Measurements from ENCODE around the gene SNED1. TPM values are rescaled to one million over a fixed set of nuclear protein-coding genes. Genes with fewer than 3 reads are reported as not detected.
A peak's percentile ranks its signal among the peaks of the same experiment; 100 is the strongest.

The SNED1 gene
- total and polyA plus RNA-seq, 9 donors: 16.7 to 69.5 (median 38.9) TPM

- peak in 1 of 5 donors; percentile 10 for DNase-seq
- Histone ChIP-seq H3K27ac (no peak overlapping the region), H3K9me3 (no peaks in the 10 kb centered on the region), H3K4me3 (no peak overlapping the region), H3K27me3 (no peaks in the 10 kb centered on the region), H3K36me3 (no peaks in the 10 kb centered on the region), H3K4me1 (ENCODE audit: insufficient read depth) (no peaks in the 10 kb centered on the region)
- 85 to 91% (median 88%) methylated on average over 13 of the region's 13 CpGs for WGBS, 3 donors
- intact Hi-C loops (cut with DNase I): no loop called here
- TF ChIP-seq EP300 (IDR thresholded peaks at IDR 0.05): no peak
- no peak for TF ChIP-seq POLR2A (IDR thresholded peaks at IDR 0.05)
- no peak for TF ChIP-seq CTCF (IDR thresholded peaks at IDR 0.05)
Observed at GRCh38 chr2:241125626-241126025, 127.2 kb downstream of the SNED1 start.

- DNase-seq: peak in 1 of 5 donors; percentile 28
- 84 to 90% (median 86%) methylated on average over 21 of the region's 21 CpGs for WGBS, 3 donors
- TF ChIP-seq EP300 (IDR thresholded peaks at IDR 0.05) (no peak), POLR2A (IDR thresholded peaks at IDR 0.05) (no peak), CTCF (IDR thresholded peaks at IDR 0.05) (no peak)
- H3K27ac ChIP-seq: no peak overlapping the region
- no peaks in the 10 kb centered on the region for H3K36me3 ChIP-seq
- H3K27me3 ChIP-seq: no peaks in the 10 kb centered on the region
- intact Hi-C loops (cut with DNase I): no loop called here
- H3K9me3 ChIP-seq: no peaks in the 10 kb centered on the region
- H3K4me3 ChIP-seq: no peak overlapping the region
- H3K4me1 ChIP-seq (ENCODE audit: insufficient read depth): no peaks in the 10 kb centered on the region
Observed at GRCh38 chr2:241126201-241126611, 127.8 kb downstream of the SNED1 start.

- intact Hi-C loops (cut with DNase I): no loop called here
- Histone ChIP-seq H3K4me1 (ENCODE audit: insufficient read depth) (no peaks in the 10 kb centered on the region), H3K27me3 (no peaks in the 10 kb centered on the region), H3K27ac (no peak overlapping the region), H3K36me3 (no peaks in the 10 kb centered on the region), H3K4me3 (no peak overlapping the region), H3K9me3 (no peaks in the 10 kb centered on the region)
- no peak for TF ChIP-seq POLR2A (IDR thresholded peaks at IDR 0.05)
- no peak for TF ChIP-seq EP300 (IDR thresholded peaks at IDR 0.05)
- TF ChIP-seq CTCF (IDR thresholded peaks at IDR 0.05): no peak
- 95 to 97% (median 95%) methylated on average over 15 to 18 of the region's 18 CpGs for WGBS, 3 donors
- DNase-seq: peak in 1 of 5 donors; percentile 24
Observed at GRCh38 chr2:241126771-241127202, 128.4 kb downstream of the SNED1 start.

GRCh38 chr2:241128266-241128665 is 129.8 kb downstream of the SNED1 start:
- intact Hi-C loops (cut with DNase I): no loop called here
- H3K36me3 ChIP-seq: no peaks in the 10 kb centered on the region
- 94 to 97% (median 95%) methylated on average over 8 of the region's 8 CpGs for WGBS, 3 donors
- H3K4me1 ChIP-seq (ENCODE audit: insufficient read depth): no peaks in the 10 kb centered on the region
- no peak overlapping the region for H3K4me3 ChIP-seq
- no peak overlapping the region for H3K27ac ChIP-seq
- TF ChIP-seq POLR2A (IDR thresholded peaks at IDR 0.05) (no peak), EP300 (IDR thresholded peaks at IDR 0.05) (no peak), CTCF (IDR thresholded peaks at IDR 0.05) (no peak)
- no peaks in the 10 kb centered on the region for H3K9me3 ChIP-seq
- peak in 1 of 5 donors; percentile 14 for DNase-seq
- no peaks in the 10 kb centered on the region for H3K27me3 ChIP-seq
